ENCODE measurements around the gene PDE11A. TPM values are rescaled to one million over a fixed set of nuclear protein-coding genes. Genes with fewer than 3 reads are reported as not detected.

PDE11A gene
- polyA plus RNA-seq, 1 experiment: 0.53 TPM

- Histone ChIP-seq H3K4me3 (ENCODE audit: low read depth, low read length) (no peak overlapping the region), H3K27me3 (ENCODE audit: control insufficient read depth, insufficient read depth, low read length) (no peaks in the 10 kb centered on the region), H3K36me3 (ENCODE audit: control insufficient read depth, insufficient read depth, low read length) (no peaks in the 10 kb centered on the region)
- DNase-seq (ENCODE audit: low read depth): no peak
- ChIA-PET CTCF (no interaction called here), POLR2A (no interaction called here)
- TF ChIP-seq CTCF (IDR thresholded peaks at IDR 0.05; ENCODE audit: insufficient read depth, low read depth, low read length): no peak
Observed at GRCh38 chr2:177680866-177681712, 391.5 kb downstream of the PDE11A start.

- Histone ChIP-seq H3K4me3 (ENCODE audit: low read depth, low read length) (no peak overlapping the region), H3K27me3 (ENCODE audit: control insufficient read depth, insufficient read depth, low read length) (no peaks in the 10 kb centered on the region), H3K36me3 (ENCODE audit: control insufficient read depth, insufficient read depth, low read length) (no peaks in the 10 kb centered on the region)
- no peak for DNase-seq (ENCODE audit: low read depth)
- POLR2A ChIA-PET: no interaction called here
- CTCF ChIA-PET: no interaction called here
- no peak for TF ChIP-seq CTCF (IDR thresholded peaks at IDR 0.05; ENCODE audit: insufficient read depth, low read depth, low read length)
Observed at GRCh38 chr2:177679611-177680605, 392.7 kb downstream of the PDE11A start.

- TF ChIP-seq CTCF (IDR thresholded peaks at IDR 0.05; ENCODE audit: insufficient read depth, low read depth, low read length): no peak
- DNase-seq (ENCODE audit: low read depth): no peak
- POLR2A ChIA-PET: no interaction called here
- Histone ChIP-seq H3K27me3 (ENCODE audit: control insufficient read depth, insufficient read depth, low read length) (no peaks in the 10 kb centered on the region), H3K4me3 (ENCODE audit: low read depth, low read length) (no peak overlapping the region), H3K36me3 (ENCODE audit: control insufficient read depth, insufficient read depth, low read length) (no peaks in the 10 kb centered on the region)
- CTCF ChIA-PET: interaction anchor here (0.6 to 0.7 kb wide), 2 partner anchors 197 to 614 kb away, joined by 3 read pairs; no protein-coding TSS in a partner anchor
Observed at GRCh38 chr2:177678939-177679338, 393.6 kb downstream of the PDE11A start.

- Histone ChIP-seq H3K4me3 (ENCODE audit: low read depth, low read length) (no peak overlapping the region), H3K36me3 (ENCODE audit: control insufficient read depth, insufficient read depth, low read length) (no peaks in the 10 kb centered on the region), H3K27me3 (ENCODE audit: control insufficient read depth, insufficient read depth, low read length) (no peaks in the 10 kb centered on the region; the same call in 1 of the 2 replicates)
- ChIA-PET POLR2A (no interaction called here), CTCF (no interaction called here)
- TF ChIP-seq CTCF (IDR thresholded peaks at IDR 0.05; ENCODE audit: insufficient read depth, low read depth, low read length): no peak
- DNase-seq (ENCODE audit: low read depth): no peak
Observed at GRCh38 chr2:177676636-177677035, 395.9 kb downstream of the PDE11A start.

GRCh38 chr2:177675825-177676224, 396.8 kb downstream of the PDE11A start:
- no peak for DNase-seq (ENCODE audit: low read depth)
- H3K4me3 ChIP-seq (ENCODE audit: low read depth, low read length): no peak overlapping the region
- no peaks in the 10 kb centered on the region for H3K36me3 ChIP-seq (ENCODE audit: control insufficient read depth, insufficient read depth, low read length)
- no peaks in the 10 kb centered on the region; the same call in 1 of the 2 replicates for H3K27me3 ChIP-seq (ENCODE audit: control insufficient read depth, insufficient read depth, low read length)
- ChIA-PET POLR2A (no interaction called here), CTCF (interaction anchor here (0.9 kb wide), 1 partner anchor 11 kb away, joined by 4 read pairs; no protein-coding TSS in a partner anchor)
- no peak for TF ChIP-seq CTCF (IDR thresholded peaks at IDR 0.05; ENCODE audit: insufficient read depth, low read depth, low read length)

All from BJ (cell line).